HG03354 (cell line): Measurements from ENCODE around the gene SLC26A9.

ENCODE experiments used
- ATAC-seq: cut with Tn5 transposase; IDR thresholded peaks from one replicate; pipeline ENCODE4 v1.9.1; 2021; ENCODE audit warnings: mild to moderate bottlenecking; ENCODE audit not compliant: unreplicated experiment, poor library complexity, severe bottlenecking

SLC26A9 gene

DNA sequence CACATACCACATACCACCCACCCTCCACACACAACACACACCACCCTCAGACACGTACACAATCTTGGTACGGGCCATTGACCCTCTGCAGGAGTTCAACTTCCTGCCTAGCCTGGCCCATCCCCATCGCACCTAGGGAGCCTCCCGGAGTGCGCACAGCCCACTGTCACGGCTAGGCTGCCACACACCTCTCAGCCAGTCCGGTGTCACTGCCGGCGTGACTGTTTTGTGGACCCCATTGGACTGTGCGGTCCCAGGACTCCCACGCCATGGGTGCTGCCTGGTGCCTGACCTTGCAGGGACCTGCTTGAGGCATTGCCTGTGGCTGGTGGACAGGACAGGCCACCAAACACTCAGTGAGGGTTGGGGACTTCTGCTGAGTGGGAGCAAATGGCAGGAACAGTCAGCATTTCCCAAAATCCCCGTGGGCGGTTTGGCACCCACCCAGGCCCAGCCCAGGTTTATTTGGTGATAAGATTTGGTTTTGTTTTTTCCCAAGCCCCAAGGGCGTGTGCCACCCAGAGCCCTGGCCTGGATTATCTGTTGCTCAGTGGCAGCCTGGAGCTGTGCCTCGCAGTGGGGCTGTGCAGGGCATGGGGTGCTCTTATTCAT is 32.2 kb upstream of the SLC26A9 start:
- no peak for ATAC-seq

DNA sequence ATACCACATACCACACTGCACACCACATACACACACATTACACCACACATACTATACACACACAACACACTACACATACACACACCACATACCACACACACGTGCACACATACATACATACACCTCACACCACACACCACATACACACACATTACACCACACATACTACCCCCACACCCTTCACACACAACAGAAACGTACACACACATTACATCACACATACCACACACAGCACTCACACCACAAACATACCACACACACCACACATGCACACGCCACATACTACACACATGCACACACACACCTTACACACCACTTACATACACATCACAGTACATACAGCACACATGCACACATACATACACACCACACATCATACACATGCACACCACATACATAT is 31.5 kb upstream of the SLC26A9 start:
- no peak for ATAC-seq

DNA sequence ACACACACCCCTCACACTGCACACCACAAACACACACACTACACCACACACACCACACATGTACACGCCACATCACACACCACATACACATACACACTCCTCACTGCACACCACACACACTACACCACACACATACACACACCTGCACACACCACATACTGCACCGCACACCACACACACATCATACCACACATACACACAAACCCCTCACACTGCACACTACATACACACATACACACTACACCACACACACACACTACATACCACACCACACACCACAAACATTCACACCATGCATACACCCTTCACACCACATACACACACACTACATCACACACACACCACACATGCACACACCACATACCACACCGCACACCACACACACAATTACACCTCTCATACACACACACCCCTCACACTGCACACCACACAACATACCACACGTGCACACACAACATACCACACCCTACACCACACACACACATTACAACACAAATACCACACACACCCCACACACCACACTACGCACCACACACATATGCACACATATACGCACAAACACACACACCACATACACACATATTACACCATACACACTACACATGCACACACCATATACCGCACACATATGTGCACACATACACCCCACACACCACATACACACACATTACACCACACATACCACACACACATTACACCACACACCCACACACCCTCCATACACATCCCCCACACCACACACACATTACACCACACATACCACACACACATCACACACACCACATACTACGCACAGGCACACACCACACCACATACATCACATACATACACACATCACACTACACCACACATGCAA is 30.3 kb upstream of the SLC26A9 start:
- no peak for ATAC-seq

DNA sequence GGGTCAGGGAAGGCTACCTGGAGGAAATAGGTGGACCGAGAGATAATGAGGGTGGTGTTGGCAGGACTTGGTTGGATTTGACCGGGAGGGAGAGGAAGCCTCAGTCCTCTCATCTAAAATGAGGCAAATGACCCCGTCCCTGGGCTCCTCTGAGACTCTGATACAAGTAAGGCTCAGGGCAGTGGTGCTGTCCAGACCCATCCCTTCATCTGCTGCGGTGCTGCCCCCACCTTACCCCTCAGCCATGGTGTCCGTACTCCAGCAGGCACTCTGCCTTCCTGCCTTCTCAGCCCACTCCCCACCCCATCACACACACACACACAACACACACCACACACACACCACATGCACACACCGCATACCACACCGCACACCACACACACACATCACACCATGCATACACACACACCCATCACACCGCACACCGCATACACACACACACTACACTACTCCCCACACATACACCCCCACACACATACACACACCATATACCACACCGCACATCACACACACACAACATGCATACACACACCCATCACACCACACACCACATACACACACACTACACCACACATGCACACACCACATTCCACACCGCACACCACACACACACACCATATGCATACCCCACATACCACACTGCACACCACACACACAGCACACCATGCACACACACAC is 29.4 kb upstream of the SLC26A9 start:
- no peak for ATAC-seq

DNA sequence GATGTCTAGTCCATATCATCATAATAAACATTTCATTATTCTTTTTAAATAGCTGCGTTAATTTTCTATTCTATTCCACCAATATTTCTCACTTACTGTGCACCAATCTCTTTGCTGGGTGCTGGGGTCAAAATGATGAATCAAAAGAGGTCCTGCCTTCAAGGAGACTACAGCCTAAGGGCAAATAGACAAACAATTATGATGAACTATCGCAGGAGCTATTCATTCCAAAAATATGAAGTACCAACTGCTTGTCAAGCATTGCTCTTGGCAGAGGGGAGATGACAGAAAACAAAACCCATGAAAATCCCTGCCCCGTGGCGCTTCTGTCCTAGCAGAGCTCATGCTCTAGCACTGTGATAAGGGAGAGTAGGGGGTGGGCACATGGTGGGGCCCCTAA is 28.8 kb upstream of the SLC26A9 start:
- ATAC-seq, result no peak

DNA sequence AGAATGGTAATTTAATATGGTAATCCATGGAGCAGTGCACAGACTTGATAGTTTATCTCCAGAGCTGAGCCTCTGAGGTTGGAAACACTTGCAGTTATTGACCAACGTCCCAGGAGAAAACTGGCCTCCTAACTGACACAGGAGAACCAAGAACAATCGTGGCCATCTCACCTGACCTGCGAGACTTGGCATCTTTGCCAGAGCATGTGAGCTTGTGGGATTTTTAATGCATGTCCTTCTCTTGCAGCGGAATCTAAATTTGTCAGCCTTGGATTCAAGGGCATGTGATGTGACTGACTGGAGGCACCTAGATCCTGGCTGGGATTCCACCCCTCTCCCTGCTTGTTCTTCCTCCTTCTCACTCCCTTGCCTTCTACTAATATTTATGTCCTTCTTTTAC is 27.8 kb upstream of the SLC26A9 start:
- ATAC-seq, result no peak

DNA sequence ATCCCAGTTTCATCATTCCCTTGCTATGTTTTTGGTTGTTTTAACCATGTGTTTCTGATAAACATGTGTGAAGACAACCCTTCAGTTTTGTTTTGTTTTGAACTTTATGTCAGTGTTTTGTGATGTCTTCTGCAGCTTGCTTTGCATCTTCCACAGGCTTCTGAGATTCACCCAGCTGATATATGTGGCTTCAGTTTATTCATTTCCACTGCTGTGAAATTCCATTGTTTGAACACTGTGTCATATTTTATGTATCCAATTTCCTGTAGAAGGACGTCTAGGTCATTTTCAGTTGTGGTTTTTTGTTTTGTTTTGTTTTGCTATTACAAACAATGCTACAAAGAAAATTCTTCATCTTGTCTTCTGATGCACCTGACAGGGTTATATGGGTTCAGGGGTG is 27.2 kb upstream of the SLC26A9 start:
- ATAC-seq, result no peak

DNA sequence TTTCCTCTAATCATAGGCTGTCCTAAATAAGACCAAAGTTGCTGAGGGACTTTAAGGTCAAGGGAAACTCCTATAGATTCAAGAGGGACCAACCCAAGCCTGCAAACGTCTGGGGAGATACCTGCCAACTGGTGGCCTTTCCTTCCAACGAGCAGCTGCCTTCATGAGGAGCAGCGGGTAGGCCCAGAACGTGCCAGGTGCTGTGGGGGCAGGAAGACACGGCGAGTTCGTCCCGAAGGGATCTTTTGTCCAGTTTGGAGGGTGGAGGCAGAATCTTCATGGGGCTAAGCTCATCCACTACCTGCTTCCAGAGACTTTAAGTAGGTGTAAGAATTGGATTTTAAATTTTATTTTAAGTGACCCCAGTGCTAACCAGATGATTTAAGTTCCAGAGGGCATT is 26.0 kb upstream of the SLC26A9 start:
- no peak for ATAC-seq

DNA sequence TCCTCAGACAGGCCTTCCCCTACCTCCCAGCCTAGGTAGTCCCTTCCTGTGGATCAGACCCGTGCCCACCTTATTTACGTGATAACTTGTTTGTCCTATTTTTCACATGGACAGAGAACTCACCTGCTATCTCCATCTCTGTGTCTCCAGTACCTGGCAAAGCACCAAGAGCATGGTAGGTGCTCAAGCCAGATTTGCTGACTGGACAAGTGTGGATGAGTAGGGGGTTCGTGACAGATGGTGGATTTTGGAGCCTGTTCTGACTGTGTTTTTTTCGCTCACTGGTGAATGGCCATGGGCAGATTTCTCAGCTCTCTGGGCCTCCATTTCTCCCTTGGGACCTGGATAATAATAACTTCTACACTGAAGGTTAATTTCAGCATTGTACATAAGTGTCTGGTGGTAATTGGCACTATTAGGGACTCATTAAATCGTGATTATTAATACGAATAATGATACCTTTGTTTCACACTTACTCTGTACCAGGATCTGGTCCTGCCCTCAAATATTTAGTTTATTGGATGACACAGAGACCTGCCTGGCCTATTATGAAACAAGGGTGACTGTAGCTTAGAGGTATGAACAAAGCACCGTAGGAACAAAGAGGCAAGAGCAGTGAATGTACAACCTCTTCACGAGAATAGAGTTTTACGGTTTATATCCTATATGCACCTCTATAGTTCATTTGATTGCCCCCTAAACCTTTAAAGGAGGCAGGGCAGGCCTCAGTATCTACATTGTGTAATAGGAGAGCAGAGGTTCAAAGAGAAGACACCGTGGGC is 24.5 kb upstream of the SLC26A9 start:
- no peak for ATAC-seq

DNA sequence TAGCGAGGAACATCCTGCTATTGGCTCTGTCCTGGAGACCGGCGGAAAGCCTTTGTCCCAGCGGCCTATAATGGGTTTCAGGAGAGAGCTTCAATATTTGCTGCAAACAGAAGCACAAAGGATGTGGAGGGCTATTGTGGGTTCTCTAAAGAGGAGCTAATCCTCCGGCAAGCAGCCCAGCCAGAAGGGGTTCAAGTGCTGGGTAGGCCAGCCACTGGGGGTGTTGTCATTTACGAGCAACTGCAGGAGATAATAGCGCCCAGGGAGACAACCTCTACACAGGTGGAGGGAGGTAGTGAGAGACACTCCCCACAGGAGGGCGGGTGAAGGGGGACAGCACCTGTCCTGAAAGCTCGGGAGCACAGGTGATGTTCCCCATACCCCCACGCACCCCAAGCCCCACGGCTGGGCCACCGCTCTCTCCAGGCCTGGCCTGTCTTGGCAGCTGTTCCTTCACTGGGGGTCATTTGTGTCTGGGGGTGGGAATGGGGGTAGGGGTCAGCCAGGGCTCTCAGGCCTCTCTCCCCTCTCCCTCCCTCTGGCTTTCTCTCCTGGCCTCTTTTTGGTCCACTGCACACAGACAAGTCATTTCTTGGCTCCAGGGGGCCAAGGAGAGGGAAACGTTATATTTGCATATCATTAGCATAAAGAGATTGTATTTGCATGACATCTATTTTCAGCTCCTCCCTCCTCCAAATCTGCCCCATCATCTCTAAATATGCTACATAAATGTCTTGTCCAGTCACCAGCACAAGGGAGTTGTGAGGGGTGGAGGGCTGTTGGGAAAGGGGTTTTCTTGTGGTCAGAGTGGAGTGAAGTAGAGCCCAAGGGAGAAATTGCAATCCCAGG is 22.0 kb upstream of the SLC26A9 start:
- no peak for ATAC-seq

DNA sequence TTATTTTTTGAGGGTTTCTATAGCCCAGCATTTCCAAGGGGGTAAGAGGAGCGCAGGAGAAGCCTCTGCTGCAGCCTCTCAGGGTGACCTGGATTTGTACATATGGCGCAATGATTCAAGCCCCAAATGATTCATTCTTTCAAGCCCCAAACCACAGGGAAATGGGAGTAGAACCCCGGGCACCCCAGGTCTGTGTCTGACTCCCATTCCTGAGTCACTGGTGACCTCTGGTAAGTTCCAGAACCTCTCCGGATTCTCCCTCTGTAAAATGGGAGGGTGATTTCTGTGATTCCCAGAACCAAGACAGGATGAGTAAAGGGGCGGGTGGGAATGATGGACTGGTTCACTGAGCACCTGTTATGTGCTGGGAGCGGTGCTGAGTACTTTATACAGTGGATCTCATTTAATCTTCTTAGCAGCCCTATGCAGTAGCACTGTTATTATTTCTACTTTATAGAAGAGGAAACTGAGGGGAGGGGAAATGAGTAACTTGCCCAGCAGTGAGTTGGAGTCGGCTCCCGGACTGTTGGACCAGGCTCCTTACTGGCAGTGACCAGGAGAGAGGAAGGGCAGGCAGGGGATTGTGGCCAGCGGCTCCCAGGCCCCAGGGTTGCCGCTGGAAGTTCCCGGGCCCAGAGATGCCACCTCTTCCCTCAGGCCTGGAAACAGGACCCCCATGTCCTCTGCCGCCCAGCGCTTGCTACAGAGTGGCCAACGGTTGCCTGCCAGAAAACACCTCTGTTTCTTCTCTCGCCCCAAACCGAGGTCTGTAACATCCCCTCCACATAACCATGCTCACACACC is 20.3 kb upstream of the SLC26A9 start:
- ATAC-seq, result no peak

DNA sequence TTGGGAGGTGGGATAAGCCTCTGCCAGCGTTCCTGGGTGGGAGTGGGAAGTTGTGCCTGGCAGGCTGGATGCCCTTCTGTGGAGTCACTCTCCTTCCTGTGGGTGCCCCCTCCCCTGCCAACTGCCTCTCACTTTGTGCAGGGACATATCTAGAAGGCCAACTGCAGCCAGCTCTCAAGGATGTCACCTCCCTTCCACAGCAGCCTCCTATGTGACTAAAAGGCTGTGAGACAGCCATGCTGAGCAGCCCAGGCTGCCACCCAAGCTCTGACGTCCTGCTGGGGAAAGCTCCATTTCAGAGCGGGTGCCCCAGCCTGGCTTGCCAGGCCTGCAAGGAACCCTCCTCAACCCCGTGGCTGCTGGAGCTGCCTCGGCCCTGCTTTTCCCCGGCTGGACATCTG is 19.6 kb upstream of the SLC26A9 start:
- ATAC-seq, result no peak

DNA sequence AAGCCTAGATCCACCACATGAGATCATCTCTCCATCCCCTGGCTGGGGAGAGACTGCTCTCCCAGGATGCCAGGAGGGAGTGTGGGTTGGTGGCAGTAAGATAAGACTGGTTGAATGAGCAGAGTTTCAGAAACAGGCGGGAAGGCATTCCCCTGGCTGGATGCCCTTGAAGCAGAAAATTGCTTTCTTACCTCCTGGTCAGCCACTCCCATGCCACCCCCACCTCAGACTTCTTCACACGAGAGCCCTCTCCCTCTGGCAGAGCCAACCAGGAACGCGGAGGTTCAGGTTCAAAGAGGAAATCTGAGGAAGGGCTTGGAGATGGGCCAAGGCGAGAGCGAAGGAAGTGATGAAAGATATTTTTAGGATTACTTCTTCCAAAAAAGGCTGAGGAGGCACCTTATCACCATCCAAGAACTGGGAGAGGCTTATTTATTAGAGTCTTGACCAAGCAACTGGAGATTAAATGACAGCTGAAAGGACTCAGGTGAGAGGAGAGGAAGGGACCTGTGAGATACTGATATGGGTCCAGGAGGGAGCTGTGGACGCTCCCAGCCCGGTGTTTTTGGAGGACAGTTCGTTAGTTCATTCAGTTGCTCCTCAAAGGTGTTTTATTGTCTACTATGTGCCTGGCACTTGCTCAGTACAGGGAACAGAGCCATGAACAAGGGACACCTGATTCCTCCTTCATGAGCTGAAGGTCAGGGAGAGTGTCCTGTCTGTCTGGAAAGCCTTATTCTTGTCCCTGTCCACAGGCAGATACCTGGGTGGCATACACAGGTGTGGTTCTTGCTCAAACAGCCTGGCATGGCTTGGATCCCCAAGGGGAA is 18.9 kb upstream of the SLC26A9 start:
- ATAC-seq, result no peak

DNA sequence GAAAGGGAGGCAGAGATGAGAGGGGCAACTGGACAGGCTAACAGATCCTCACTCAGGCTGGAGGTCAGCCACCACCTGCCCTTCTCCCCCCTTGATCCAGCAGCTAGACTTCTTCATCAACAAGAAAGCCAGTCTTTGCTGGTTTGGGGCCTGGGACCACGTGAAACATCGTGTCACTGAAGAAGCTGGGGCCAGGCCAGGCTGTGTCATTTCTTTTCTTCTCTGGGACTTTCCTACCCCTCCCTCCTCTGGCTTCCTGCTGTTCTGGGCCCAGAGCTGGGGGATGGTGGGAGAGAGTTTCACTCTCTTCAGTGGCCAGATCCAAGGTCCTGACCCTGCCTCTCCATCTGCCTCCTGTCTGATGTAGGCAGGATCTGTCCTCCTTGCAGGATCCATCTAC is 18.1 kb upstream of the SLC26A9 start:
- no peak for ATAC-seq

DNA sequence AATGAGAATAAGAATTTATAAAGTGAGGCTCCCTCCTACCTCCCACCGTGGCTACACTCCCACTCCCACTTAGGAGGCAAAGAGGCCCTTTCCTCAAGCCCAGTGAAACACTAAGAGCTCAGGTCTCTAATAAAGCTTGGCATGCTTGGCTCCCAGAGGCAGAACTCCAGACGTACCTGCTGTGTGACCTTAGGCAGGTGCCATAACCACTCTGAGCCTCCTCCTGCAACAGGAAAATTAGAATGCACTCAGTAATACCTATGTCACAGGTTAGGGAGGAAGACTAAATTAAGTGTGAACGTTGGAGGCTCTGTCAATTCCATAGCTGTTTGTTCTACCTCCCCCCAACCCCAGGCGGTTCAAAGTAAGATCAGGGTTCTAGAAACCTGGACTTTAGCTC is 16.5 kb upstream of the SLC26A9 start:
- ATAC-seq, result no peak

DNA sequence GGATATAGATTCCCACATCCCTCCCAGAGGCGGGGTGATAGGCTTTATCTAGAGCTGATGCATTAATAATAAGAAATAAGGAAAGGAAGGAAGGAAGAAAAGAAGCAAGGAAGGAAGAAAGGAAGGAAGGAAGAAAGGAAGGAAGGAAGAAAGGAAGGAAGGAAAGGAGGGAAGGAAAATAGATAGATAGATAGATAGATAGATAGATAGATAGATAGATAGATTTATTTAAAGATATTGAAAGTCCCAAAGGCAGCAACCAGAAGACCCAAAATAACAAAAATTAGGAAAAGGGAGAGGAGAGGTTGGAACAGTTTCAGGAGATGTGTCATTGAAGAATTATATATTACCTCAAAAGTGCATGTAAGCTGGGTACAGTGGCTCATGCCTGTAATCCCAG is 12.2 kb upstream of the SLC26A9 start:
- no peak for ATAC-seq

DNA sequence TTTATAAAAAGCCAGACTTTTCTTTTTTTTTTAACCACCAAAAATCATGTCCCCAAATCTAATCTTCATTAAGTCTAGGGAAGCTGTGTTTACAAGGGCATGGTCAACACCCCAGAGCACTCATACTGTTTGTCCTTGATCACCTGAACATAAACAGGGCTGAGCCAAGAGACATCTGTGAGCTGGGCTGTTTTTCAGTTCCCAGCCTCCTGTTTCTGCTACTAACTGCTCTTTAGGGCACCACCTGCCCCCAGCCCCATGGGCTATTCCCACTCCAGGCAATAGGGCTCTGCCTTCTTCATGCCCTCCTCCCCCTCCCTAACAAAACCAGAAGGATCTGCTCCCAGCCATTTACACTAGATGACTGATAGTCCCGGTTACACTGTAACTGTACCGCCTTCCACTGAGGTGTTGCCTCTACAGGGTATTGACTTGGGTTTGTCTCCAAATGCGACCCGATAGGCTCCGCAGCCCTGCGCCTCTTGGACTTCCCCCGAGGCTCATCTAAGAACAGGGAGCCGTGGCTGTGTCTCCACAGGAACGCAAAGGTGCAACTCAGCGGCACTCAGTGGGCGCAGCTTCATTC is 11.7 kb upstream of the SLC26A9 start:
- no peak for ATAC-seq
